ENCODE measurements around the gene MAP1LC3B.

DNA sequence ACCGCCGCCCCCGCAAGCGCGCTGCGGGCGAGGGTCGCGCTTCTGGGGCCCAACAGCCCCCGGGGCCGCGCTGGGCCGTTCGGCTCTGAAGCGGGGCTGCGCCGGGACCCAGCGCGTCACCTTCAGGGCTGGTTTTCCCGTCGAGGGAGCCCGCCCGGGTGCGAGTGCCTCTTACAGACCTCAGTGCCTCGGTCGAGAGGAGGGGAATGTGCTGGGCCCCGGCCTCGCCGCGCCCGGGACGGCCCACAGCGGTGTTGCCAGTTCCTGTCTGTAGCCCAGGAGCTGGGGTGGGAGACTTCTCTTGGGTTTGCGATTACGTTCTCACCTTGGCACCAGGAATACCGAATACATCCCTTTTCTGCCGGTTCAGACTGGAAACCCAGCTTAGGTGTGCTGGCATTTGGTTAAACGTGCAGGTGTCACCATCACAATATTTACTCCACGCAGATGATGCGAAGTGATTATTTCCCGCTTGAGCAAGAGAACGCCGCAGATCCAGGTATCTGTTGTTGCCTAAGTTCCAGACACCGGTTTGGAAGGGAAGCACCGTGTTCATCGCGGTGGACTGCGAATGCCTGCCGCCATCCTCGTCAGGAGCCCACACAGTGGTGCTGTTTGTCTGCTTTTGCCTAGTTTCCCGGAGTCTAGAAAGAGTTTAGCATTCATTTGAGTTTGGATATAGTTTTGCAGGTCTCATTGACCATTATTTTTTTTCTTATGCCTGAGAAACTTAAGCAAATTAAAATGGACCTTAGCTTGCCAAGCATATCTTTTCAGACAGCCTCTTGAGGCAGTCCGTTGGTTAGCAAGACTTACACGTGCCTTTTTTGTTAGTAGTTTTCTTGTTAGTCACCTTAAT is 914 bp downstream of the MAP1LC3B start:
- TF ChIP-seq YY1 (IDR thresholded peaks at IDR 0.05; ENCODE audit: low read depth) (no peak), EGR1 (IDR thresholded peaks at IDR 0.05) (no peak), NFIC (IDR thresholded peaks at IDR 0.05) (no peak), EP300 (IDR thresholded peaks at IDR 0.05; ENCODE audit: borderline replicate concordance) (no peak), CREB1 (IDR thresholded peaks at IDR 0.05; ENCODE audit: low read depth) (no peak), TAF1 (IDR thresholded peaks at IDR 0.05; ENCODE audit: low read depth) (0 out of 2 replicates have a peak, but pooled peaks have one; percentile 32), RAD21 (IDR thresholded peaks at IDR 0.05; ENCODE audit: low read depth) (peak; percentile 13; the same call in 1 of the 2 replicates), ZBTB7A (IDR thresholded peaks at IDR 0.05; ENCODE audit: low read depth) (no peak), USF1 (IDR thresholded peaks at IDR 0.05) (no peak)
- TF ChIP-seq, protein P1, sequence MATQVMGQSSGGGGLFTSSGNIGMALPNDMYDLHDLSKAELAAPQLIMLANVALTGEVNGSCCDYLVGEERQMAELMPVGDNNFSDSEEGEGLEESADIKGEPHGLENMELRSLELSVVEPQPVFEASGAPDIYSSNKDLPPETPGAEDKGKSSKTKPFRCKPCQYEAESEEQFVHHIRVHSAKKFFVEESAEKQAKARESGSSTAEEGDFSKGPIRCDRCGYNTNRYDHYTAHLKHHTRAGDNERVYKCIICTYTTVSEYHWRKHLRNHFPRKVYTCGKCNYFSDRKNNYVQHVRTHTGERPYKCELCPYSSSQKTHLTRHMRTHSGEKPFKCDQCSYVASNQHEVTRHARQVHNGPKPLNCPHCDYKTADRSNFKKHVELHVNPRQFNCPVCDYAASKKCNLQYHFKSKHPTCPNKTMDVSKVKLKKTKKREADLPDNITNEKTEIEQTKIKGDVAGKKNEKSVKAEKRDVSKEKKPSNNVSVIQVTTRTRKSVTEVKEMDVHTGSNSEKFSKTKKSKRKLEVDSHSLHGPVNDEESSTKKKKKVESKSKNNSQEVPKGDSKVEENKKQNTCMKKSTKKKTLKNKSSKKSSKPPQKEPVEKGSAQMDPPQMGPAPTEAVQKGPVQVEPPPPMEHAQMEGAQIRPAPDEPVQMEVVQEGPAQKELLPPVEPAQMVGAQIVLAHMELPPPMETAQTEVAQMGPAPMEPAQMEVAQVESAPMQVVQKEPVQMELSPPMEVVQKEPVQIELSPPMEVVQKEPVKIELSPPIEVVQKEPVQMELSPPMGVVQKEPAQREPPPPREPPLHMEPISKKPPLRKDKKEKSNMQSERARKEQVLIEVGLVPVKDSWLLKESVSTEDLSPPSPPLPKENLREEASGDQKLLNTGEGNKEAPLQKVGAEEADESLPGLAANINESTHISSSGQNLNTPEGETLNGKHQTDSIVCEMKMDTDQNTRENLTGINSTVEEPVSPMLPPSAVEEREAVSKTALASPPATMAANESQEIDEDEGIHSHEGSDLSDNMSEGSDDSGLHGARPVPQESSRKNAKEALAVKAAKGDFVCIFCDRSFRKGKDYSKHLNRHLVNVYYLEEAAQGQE (IDR thresholded peaks at IDR 0.05; ENCODE audit: low read depth): no peak
- TF ChIP-seq, protein P2, sequence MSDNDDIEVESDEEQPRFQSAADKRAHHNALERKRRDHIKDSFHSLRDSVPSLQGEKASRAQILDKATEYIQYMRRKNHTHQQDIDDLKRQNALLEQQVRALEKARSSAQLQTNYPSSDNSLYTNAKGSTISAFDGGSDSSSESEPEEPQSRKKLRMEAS (IDR thresholded peaks at IDR 0.05): no peak

All from Ishikawa (cell line).